GM10847 (cell line): ENCODE measurements around the gene PHKA2.

Source experiments
- POLR2A ChIP-seq: IDR thresholded peaks from 2 replicates; pipeline ENCODE4 v1.6.1; 2011; ENCODE audit not compliant: insufficient read length; ENCODE audit errors: extremely low read depth

PHKA2 gene

DNA sequence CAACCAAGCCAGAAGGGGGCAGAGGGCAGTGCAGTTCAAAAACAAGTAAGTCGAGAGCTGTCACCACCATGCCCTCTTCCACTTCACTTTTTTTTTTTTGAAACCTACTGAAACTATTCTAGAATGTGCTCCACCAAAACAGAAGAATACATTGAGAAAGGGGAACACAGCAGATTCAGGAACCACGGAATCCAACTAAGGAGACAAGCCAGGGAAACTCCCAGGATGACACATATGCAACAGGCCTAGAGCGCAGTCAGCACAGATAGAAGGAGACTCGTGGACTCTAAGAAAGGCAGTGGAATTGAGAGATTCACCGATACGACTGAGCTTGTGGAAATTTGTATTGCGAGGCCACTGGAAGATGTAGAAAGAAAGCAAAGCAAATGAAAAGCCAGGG lies 66.1 kb downstream of the PHKA2 start:
- no peak for TF ChIP-seq POLR2A

DNA sequence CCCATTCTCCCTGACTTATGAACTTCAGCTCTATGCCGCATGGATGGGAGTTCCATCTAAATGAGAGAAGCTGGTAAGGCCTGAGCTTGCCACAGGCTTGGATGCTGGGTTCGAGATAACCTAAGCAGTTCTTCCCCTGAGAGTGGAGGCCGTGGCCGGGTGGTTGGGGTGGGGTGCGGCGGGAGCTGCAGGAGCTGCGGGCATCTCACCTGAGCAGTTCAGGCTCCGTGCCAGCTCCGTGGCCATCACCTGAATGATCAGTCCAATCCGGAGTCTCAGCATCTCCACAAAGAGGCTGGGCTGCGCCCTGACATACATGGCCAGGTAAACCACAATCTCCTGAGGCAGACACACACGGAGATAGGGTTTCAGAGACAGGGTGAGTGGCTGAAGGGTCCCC lies 77.6 kb downstream of the PHKA2 start:
- TF ChIP-seq POLR2A: no peak

DNA sequence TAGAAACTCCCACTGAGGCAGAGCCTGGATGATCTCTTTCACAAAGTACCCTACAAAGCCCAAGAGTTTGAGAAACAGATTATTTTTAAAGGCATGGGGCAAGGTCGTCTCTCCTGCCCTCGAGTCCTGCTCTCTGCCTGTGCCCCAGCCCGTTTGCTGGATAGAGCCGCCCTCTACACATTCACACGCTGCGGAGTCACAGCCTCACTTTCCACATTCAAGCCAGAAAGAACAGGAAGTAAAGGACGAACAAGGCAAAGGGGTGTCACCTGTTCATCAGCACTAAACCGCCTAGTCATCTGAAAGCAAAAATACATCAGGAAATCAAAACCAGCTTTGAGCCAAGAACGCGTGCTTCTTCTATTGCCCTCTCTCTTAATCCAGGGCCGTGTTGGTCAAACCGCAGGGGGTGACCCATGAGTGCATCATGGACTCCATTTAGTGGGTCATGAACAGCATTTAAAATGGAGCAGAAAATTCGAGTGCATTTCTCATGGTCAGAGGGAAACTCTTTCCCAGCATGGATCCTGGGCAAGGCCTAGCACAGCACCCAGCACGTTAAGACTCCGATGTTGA lies 83.4 kb downstream of the PHKA2 start:
- no peak for TF ChIP-seq POLR2A

DNA sequence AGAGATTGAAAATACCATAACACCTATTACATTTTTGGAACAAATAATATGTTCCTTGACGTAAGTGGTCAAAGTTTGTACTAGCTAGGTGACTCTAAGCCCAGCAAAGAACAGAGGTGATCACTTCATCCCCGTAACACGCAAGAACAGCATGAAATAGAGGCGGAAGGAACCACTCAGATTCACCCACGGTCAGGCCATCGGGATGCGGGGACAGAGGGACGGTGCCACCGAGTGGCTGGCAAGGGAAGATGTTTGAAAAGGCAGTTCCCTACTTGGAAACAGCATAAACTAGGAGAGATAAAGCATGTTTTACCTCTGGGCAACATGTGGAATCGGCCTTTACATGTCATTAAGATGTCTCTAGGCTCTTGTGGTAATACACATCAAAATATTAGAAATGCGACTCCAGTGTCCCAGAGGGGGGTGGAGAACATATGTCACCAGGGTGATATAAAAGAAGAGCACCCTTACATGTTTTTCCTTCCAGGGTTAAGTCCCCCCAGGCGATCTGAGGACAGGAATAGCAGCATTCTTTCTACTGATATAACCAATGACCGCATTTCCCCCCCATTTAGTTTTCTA lies 84.0 kb downstream of the PHKA2 start:
- no peak for TF ChIP-seq POLR2A

DNA sequence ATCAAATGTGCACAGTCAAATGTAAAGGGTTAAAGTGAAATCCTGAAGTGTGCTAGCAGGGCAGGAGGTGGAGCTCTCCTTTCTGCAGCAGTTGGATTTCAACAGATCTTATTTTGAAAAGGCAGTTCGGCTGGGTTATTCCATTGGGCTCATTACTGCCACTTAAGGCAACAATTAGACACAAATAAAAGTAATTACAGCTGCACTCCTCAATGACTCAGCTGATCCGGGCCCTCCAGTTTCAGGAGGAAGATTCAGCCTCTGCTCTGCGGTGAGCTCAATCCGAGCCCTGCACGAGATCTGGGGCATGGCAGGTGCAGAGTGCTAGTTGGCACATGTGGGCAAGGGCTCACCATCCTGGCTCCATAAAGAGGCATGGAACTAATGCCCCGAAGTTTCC lies 85.4 kb downstream of the PHKA2 start:
- TF ChIP-seq POLR2A: no peak

DNA sequence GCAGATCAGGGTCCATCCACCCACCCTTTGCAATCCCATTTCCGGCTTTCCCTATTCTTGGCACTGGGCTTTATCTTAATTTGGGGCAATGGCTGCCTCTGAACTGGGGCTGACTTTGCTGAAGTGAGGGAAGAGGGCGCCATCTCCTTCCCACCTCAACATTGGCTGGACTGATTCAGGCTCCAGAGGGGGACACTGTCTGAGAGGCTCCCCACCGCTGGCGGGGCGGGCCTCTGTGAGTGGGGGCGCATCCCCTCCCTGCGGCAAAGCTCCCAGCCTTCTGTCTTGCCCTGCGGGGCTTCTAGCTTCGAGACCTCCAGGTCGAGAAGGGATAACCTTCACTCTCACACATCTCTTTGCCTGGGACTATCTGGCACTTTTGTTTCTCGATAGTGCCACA lies 85.8 kb downstream of the PHKA2 start:
- no peak for TF ChIP-seq POLR2A

DNA sequence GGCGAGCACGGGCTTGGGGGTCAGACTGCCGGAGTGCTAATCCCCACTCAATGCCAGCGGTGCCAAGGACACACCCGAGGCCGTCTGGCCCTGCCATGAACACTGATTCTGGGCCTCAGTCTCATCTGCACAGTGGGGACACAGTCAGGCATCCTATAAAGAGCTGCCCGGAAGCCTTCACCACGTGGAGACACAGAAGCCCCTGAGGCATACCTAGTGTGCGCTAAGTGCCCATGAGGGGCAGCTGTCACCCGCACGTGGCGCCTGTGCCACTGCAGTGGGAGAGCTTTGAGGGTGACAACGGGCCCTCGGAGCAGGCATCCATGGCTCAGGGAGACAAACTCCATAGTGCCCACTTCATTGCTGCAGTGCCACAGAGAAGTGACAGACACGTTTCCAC lies 86.3 kb downstream of the PHKA2 start:
- no peak for TF ChIP-seq POLR2A

DNA sequence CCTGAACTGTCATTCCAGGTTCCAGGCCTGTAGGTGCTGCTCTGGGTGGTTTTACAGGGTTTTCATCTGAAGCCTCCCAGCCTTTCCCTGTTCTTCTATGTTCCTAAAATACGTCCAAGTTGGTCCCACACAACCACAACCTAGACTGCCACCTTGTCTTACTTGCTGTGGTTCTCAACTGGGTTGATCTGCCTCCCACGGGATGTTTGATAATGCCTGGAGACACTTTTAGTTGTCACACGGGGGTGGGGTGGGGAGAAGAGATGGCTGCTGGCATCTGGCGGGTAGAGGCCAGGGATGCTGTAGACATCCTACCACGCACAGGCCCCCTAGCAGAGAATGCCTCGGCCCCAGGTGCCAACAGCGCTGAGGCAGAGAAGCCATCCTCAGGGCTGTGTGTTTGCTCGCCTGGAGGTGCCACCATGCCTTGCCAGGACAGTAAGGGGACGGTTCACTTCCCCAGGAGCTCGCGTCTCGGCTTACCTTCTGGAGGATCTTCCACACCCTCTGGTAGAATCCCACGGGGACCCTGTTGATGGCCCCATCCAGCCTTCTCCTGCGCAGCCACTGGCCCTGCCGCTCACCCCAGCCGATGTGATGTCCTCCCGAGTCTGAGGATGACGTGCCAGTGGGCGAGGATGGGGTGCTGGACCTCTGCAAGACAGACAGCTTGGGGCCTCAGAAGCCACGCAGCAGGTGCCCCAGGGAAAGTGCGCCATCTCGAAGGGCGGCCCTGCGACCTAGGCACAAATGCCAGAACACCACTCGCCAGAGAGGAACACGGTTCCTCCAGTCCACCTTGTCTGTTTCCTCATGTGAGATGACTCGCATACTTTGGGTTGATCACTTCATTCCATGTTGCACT lies 87.0 kb downstream of the PHKA2 start:
- TF ChIP-seq POLR2A: no peak

DNA sequence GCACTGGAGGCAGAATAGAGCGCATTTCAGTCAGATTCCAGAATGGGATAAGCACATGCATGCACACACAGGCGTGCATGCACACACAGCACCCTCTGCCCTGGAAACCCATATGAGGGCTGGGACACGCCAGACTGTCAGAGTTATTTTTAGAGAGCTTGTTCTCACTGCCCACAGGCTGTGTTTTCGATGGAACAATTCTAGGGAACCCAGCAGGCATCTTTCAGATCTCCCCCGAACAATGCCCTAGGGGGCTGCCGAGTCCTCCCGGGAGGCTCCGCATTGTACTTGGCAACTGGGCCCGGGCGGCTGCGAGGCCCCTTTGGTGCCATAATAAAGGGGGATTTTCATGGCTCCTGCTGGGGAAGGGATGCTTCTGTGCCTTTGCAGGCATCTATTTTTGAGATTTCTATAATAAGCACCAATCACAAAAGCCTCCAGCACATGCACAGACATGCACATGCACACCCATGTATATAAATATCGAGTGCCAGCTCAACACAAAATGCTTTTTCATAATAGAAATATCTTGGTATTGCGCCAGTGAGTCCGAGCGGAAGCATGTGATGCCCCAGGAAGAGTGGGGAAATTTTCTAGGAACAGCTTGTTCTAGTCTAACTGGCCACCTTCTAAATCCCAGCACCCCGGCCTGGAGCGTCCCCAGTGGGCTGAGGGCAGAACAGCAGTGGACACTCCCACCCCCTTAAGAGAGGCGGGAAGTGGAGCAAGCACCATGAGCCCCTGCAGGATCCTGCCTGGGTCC lies 88.5 kb downstream of the PHKA2 start:
- no peak for TF ChIP-seq POLR2A

DNA sequence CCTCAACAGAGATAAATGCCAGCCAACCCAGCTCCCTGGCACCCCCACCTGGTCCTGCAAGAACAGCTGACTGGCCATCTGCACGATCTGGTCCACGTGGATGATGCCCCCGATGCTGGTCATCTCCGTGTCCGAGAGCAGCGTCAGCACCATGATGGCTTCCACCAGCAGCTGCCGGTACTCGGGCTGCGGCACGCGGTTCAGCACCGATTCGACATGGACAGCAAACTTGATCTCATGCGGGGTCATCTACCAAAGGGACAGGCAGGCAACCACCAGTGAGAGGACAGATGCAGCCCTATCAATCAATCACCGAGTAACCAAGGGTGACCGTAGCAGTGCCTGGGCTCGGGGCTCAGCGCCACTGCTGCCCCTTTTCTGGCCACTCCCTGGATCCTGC lies 89.8 kb downstream of the PHKA2 start:
- TF ChIP-seq POLR2A: no peak

DNA sequence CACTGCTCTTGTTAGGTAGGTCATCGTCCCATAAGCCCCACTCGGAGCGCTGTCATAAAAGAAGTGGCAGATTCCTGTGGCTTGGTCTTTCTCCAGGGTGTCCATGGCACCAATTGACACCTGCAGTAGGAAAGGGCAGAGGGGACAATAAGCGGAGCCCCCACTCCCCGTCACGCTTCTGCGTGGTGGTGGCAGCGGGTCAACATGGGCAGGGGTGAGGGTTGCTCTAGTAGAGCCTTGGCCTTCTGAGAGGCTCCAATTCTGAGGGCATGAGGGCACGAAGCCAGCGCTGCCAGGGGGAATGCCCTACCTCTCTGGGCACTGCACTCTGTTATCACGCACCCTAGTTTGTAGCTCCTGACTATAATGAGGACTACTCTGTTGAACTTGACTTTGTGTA lies 90.4 kb downstream of the PHKA2 start:
- TF ChIP-seq POLR2A: no peak

DNA sequence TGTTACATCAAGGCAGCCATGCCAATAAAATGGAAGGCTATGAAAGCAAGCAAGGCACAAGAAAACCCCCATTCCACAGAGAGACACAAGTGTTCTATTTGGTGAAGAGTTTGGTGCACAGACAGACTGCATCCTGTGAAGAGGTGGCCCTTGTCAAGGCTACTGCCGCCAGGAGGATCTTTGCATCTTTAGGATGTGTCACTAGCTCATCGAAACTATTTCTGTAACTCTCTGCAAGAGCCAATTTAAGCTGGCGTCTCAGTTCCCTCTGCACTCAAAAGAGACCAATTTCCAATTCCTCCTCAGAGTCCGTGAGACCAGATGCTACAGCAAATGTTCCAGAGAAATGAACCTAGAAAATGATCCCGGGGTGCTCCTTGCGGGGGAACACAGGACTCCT lies 91.0 kb downstream of the PHKA2 start:
- no peak for TF ChIP-seq POLR2A

DNA sequence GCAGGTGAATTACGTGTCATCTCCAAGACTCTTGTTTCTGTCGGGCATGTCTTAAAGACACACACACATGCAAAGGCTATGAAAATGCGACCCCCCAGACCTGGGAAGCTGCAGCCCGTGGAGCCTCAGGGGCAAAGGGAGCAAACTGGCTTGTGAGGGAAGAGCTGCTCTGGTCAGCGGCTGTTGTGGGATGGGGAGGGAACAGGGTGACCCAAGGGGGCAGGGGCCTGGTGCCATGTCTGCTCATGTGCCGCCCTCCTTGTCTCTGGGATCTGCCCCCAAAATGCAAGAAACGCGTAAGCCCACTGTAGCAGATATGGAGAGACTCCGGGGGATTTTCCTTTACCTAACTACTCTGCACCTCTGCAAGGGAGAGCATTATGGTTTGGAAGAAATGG lies 92.4 kb downstream of the PHKA2 start:
- TF ChIP-seq POLR2A: no peak

DNA sequence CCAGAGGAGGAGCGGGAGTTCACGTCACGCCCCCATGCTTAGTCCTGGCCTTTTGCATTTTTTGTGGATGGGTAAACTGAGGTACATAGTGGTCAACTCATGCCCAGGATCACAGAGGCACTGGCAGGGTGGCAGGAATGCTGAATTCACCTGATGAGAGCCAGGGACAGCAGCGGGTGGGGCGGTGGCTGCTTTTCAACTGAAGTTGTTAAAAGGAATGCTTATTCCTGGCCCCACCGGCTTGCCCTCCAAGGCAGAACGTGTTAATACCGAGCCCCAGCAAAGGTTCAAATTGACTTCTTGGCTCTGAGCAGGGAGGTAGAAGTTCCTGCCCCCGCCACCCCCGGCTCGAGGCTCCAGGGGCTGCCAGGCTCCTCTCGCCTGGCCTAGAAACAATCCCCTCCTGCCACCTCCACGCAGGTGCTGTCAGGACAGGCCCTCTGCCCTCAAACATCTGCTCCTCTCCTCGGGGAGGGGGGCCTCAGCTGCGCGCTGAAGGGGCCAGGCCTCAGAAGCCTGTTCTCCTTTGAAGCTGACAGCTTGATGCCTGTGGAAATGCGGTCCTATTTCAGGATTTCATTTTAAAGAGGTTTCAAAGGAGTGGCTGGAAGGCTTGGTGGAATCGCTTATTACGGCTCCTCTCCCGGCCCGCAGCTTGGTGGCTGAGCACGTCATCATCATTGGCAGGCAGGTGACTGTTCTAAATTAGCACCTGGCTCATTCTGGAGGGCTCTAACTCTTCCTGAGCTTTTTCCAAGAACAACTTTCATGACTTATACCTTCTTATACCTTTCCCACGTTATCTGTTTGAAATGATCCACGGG lies 93.0 kb downstream of the PHKA2 start:
- no peak for TF ChIP-seq POLR2A

DNA sequence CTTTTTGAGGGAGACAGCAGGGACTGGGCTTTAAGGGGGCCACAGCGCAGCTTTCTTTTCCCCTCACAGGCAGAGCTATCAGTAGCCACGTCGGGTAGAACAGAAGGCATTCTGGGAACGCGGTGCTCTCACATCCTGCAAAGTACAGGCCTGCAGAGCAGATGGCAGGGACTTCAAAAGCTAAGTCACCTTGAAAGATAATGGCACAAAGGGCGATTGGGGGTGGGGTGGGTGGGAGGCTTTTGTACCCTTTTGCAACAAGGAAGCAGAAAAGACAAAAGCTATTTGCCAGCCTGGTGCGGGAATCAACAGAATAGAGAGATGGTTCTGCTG lies 93.9 kb downstream of the PHKA2 start:
- no peak for TF ChIP-seq POLR2A
